Stimulated activated CD4-positive, alpha-beta T cell treated with anti-CD3 and anti-CD28 coated beads, Interleukin-15, amount 100 ng/mL, for 48 hours (primary cell): Measurements from ENCODE around the gene STT3B.
"Not testable (repeated sequence)": the region's sequence is repeated elsewhere in the genome, so short reads cannot be mapped to it uniquely, and the experiment has no call there.

Experiments
- DNase-seq, 2 donors: peaks; one replicate each; pipeline ENCODE4 v3.0.0-alpha.2; 2020; ENCODE audit warnings: low read depth in 2 of 2

The STT3B gene

GRCh38 chr3:31600431-31600830 lies 67.7 kb downstream of the STT3B start:
- DNase-seq: no peak

- DNase-seq: not testable (repeated sequence)
Measured at GRCh38 chr3:31605333-31605732, 72.6 kb downstream of the STT3B start.

GRCh38 chr3:31606453-31606852 lies 73.7 kb downstream of the STT3B start:
- DNase-seq: no peak

DNA sequence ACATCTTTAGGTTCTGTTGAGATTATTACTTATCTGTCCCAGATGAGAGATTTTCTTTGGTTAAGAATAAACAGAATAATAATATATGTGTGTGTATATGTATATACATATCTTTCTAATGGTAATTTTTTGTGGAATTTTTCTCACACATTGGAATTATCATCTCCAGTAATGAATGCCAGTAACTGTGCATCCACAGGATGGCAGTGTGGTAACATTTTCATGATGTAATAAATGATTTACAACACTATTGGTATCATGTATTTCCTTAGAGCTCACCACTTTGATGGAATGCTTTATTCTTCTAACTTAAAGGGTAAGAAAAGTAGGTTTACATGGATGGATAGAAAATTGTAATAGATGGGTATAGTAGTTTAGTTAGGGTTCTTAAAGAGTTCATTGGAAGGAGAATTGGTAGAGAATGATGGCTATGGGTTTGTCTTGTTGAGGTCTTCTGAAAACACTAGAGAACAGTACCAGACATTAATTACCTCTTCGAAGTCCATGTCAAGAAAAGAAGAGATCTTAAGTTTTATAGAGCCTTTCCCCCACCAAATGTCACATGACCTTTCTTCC lies 78.1 kb downstream of the STT3B start:
- DNase-seq: no peak

DNA sequence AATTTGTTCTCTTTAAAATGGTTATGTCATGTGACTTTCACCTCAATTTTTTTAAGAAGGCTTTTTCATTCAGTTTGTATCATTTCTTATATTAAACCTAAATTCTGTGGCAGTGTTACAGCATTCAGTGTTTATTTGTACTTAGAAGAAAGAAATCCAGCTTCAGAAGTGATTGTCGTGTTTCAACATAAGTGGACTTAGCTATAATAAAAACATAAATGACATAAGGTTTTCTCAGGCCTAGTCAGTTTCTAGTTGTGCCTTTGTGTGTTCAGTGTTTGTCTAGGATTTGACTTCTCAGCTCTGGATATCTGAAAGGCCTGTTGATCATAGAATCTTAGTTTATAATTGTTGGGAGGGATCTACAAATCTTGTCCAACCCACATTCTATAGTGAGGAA lies 80.5 kb downstream of the STT3B start:
- DNase-seq: no peak

DNA sequence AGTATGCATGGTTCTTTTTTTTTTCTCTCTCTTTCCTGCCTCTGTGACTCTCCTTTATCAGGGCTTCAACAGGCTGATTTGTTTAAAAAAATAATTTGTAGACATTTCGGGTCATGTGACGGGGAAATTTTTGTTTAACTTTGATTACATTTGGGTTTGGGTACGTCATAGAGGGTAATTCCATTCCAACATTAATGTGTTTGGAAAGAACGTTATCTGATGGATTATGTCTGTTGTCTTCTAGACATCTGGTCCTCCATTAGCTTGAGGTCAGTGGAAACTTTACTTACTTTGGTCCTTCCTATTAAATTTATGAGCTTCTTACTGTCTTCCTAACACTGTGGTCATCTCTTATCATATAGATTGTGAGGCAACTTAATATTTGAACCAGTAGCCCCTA lies 80.9 kb downstream of the STT3B start:
- no peak for DNase-seq

DNA sequence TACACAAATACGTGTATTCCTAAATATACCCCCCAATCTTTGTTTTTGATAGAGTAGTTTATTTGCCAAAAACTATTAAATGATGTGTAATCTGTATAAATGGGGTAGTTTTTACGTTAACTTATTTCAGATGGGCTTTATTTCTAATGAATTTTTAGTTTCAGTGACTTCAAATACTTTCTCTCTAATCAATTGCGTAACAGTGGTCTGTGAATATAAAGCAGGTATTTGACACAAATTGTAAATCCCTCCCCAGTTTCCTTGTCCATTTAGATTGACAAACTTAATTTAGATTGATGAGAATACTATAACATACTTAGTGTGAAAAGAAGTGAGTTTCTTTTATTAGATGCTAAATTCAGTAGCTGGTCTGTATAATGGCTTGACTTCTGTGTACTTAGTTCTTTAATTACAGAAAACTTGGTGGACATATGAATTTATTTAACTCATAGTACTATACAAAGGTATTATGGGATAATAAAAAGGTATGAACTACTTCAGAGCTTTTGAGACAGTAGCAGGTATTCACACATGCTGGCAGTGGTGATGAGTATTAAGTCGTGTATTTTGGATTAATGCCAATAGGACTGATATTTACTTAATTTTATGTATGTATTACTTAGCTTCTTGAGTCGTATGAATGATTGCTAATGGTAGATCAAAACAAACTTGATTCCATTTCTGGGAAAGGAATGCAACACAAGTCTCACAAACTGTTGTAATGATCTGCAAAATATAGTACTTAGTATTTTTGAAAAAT lies 81.6 kb downstream of the STT3B start:
- DNase-seq: no peak

GRCh38 chr3:31615071-31615875 lies 82.5 kb downstream of the STT3B start:
- DNase-seq: no peak

DNA sequence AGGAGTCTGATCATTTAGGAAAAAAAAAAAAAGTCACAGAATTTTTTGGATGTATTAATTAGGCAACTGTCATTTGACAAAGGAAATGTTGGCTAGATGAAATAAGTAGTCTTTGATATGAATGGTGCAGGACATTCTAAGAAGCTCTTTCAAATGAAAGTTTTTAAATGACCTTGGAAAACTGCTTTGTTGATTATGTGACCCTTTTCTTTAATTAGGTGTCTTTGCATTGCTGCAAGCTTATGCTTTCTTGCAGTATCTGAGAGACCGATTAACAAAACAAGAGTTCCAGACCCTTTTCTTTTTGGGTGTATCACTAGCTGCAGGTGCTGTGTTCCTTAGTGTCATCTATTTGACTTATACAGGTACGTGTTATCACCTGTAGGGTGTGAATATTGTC lies 84.0 kb downstream of the STT3B start:
- no peak for DNase-seq

DNA sequence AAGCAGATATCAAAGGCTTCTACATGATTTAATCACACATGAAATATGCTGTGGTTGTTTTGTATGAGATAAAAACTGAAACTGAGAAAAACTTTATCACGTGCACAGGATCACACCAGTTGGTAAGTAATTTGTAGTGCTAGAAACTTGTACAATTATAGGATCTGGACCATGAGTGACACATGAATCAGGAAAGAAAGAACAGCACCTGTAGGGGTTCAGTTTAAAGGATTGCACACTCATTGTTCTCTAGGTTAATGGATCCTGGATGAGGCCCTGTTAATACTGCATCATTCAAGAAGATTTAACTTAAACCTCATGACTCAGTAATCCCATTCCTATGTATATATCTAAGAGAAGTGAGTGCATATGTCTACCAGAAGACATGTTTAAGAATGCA lies 87.9 kb downstream of the STT3B start:
- no peak for DNase-seq

- DNase-seq: no peak
Measured at GRCh38 chr3:31621314-31621713, 88.6 kb downstream of the STT3B start.

DNA sequence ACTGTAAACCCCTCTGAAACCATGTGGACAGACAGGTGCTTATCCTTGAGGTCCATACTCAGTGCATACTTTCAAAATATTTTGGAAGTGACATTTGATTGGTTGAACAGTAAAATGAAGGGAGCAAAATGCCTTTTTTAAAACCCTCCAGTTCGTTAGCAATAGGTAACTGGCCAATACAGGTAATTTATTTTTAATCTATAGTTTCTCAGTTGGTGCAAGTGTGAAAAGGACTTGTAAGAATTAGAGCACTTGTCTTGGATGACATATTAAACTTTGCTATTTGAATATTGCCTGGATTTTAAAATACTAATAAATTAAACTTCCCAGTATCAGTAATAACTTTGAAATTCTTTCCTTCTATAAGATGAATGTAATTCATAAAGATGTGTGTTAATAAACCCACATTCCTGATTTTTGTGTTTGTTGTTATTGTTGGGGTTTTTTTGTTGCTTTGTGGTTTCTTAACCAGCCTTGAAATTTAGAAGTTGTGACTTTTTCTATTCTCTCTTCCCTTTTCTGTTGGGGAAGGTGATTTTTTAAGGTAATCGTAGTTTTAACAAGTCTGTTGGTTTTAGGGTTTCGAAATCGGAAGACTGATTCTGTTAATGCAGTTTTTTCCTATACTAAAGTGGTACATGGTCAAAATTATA lies 90.0 kb downstream of the STT3B start:
- no peak for DNase-seq

DNA sequence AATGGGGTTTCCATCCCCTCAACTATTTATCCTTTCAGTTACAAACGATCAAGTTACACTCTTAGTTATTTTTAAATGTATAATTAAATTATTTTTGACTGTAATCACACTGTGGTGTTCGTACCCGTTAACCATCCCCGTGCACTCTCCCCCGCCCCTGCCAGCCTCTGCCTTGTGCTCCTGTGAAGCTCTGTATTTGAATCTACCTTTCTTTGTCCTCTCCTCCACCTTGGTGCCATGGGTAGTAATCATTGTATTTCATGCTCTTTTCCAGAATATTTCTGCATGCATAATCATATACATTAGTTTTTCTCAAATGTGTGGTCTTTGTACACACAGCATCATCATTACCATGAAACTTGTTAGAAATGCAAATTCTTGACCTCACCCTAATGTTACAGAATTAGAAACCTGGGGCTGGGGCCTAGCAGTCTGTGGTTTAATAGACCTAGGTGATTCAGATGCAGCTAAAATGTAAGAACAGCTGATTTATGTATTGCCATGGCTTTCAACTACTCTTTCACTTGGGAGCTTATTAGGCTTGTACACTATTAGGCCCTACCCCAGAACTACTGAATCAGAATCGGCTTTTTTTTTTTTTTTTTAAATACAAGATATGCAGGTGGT lies 91.5 kb downstream of the STT3B start:
- DNase-seq: no peak

DNA sequence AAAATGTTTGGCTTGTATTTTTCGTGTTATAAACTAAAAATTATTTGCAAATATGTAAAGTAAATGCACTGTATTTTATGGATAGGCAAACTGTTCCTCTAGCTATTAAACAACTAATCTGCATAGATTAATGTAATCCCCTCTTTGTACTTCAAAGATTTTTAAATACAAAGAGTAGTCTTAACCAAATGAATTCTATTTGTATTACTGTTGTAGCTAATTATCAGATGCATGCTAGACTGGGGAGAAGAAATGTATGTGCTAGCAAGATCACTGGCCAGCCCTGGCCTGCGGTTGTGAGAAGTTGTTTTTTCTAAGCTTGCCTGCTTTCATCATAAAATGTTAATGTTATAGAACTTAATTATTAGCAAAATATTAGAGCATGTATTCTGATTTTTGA lies 92.6 kb downstream of the STT3B start:
- DNase-seq: no peak

DNA sequence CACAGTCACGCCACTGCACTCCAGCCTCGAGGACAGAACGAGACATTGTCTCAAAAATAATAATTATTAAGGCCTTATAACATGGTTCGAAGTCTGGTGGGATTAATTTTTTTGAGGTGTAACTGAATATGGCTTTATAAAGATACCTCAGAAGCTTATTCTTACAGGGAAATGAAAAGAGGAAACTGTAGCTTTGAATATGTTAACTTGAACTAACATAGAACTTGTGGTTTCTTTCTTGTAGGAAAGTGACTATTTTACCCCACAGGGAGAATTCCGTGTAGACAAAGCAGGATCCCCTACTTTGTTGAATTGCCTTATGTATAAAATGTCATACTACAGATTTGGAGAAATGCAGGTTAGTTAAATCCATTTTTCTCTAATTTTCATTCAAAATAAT lies 96.3 kb downstream of the STT3B start:
- DNase-seq: no peak

GRCh38 chr3:31634476-31634875 lies 101.8 kb downstream of the STT3B start:
- DNase-seq: no peak

DNA sequence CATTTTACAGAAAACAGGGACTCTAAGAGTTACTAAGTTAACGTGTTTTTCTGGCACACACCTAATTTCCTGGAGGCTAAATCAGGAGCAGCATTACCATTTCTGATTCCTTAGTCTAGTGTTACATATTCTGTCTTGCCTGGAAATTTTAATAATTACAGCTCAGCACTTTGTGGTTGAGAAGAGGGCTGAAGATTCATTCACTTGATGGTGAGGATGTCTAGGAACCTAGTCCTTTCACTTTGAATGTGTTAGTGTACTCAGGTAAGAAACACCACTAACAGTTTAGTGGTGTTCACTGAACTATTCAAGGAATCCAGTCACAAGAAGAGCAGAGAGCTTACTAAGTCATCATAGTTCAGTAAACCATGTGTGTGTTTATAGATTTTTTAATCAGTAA lies 102.8 kb downstream of the STT3B start:
- DNase-seq: no peak

- DNase-seq: no peak
Measured at GRCh38 chr3:31636049-31636448, 103.3 kb downstream of the STT3B start.

- DNase-seq: no peak
Measured at GRCh38 chr3:31636694-31637442, 104.1 kb downstream of the STT3B start.

- DNase-seq: no peak
Measured at GRCh38 chr3:31639828-31640227, 107.1 kb downstream of the STT3B start.

DNA sequence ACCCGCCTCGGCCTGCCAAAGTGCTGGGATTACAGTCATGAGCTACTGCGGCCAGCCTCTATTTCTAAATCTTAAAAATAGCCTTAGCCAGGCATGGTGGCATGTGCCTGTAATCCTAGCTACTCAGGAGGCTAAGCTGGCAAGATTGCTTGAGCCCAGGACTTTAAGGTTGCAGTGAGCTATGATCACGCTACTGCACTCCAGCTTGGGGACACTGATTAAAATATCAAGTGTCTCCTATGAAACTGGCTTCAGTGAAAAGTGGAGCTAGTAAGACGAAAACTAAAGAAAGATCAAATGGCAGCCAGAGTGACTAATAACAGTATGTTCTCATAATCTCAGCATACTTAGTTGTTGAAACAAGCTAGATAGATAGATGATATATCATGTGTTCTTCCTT lies 112.5 kb downstream of the STT3B start:
- no peak for DNase-seq
